BLaER1 (cell line): ENCODE measurements around the gene LEKR1.
"Not testable (repeated sequence)": the region's sequence is repeated elsewhere in the genome, so short reads cannot be mapped to it uniquely, and the experiment has no call there.

ENCODE experiments used
- H3K27ac ChIP-seq: shearing (Covaris generic); formaldehyde crosslinking; 2 replicates; pipeline ENCODE4 v1.8.1; 2022
- H3K27me3 ChIP-seq: shearing (Covaris generic); formaldehyde crosslinking; 2 replicates; pipeline ENCODE4 v1.8.1; 2022
- H3K36me3 ChIP-seq: shearing (Covaris generic); formaldehyde crosslinking; 2 replicates; pipeline ENCODE4 v1.8.1; 2022
- H3K4me1 ChIP-seq: shearing (Covaris generic); formaldehyde crosslinking; 2 replicates; pipeline ENCODE4 v1.8.1; 2022
- H3K4me2 ChIP-seq: shearing (Covaris generic); formaldehyde crosslinking; 2 replicates; pipeline ENCODE4 v1.8.1; 2022
- H3K4me3 ChIP-seq: shearing (Covaris generic); formaldehyde crosslinking; 2 replicates; pipeline ENCODE4 v1.8.1; 2022
- H3K9ac ChIP-seq: shearing (Covaris generic); formaldehyde crosslinking; 2 replicates; pipeline ENCODE4 v1.8.1; 2022
- H3K9me3 ChIP-seq: shearing (Covaris generic); formaldehyde crosslinking; 2 replicates; pipeline ENCODE4 v1.8.1; 2022
- H4K20me1 ChIP-seq: shearing (Covaris generic); formaldehyde crosslinking; 2 replicates; pipeline ENCODE4 v1.8.1; 2022
- Cebpa-rat ChIP-seq: shearing (Covaris generic); IDR thresholded peaks from 2 replicates; pipeline ENCODE4 v1.8.1; 2022

LEKR1 gene

GRCh38 chr3:156860873-156861272, 34.7 kb downstream of the LEKR1 start:
- no peaks in the 10 kb centered on the region for H3K4me1 ChIP-seq
- no peak overlapping the region for H3K4me2 ChIP-seq
- no peak for TF ChIP-seq Cebpa-rat

GRCh38 chr3:156862338-156862737, 36.2 kb downstream of the LEKR1 start:
- no peaks in the 10 kb centered on the region for H3K4me1 ChIP-seq
- no peak overlapping the region for H3K9ac ChIP-seq
- no peaks in the 10 kb centered on the region for H3K9me3 ChIP-seq
- H3K4me3 ChIP-seq: no peak overlapping the region
- H3K27ac ChIP-seq: no peak overlapping the region
- no peak overlapping the region for H3K4me2 ChIP-seq
- H3K36me3 ChIP-seq: no peaks in the 10 kb centered on the region
- H3K27me3 ChIP-seq: no peaks in the 10 kb centered on the region
- H4K20me1 ChIP-seq: no peaks in the 10 kb centered on the region
- no peak for TF ChIP-seq Cebpa-rat

More at GRCh38 chr3:156860873-156861272, 34.7 kb downstream of the LEKR1 start:
- no peaks in the 10 kb centered on the region for H4K20me1 ChIP-seq
- no peak overlapping the region for H3K4me3 ChIP-seq
- no peak overlapping the region for H3K9ac ChIP-seq
- no peaks in the 10 kb centered on the region for H3K27me3 ChIP-seq
- no peaks in the 10 kb centered on the region for H3K9me3 ChIP-seq
- H3K27ac ChIP-seq: no peak overlapping the region
- H3K36me3 ChIP-seq: no peaks in the 10 kb centered on the region

- no peaks in the 10 kb centered on the region for H4K20me1 ChIP-seq
- no peak overlapping the region for H3K9ac ChIP-seq
- H3K36me3 ChIP-seq: no peaks in the 10 kb centered on the region
- H3K4me2 ChIP-seq: no peak overlapping the region
- H3K27me3 ChIP-seq: no peaks in the 10 kb centered on the region
- no peak overlapping the region for H3K4me3 ChIP-seq
- no peaks in the 10 kb centered on the region for H3K9me3 ChIP-seq
- no peaks in the 10 kb centered on the region for H3K4me1 ChIP-seq
- no peak for TF ChIP-seq Cebpa-rat
- no peak overlapping the region for H3K27ac ChIP-seq
These were observed 39.6 kb downstream of the LEKR1 start for GRCh38 chr3:156865732-156866131.

GRCh38 chr3:156867174-156867573, 41.0 kb downstream of the LEKR1 start:
- Histone ChIP-seq H3K9me3 (no peaks in the 10 kb centered on the region), H3K4me2 (no peak overlapping the region), H3K9ac (no peak overlapping the region), H3K27me3 (no peaks in the 10 kb centered on the region), H3K4me1 (no peaks in the 10 kb centered on the region), H3K27ac (no peak overlapping the region), H4K20me1 (no peaks in the 10 kb centered on the region), H3K4me3 (no peak overlapping the region), H3K36me3 (no peaks in the 10 kb centered on the region)
- TF ChIP-seq Cebpa-rat: no peak

GRCh38 chr3:156867920-156868319, 41.8 kb downstream of the LEKR1 start:
- H3K36me3 ChIP-seq: no peaks in the 10 kb centered on the region
- H3K9me3 ChIP-seq: no peaks in the 10 kb centered on the region
- no peaks in the 10 kb centered on the region for H3K27me3 ChIP-seq
- H3K9ac ChIP-seq: no peak overlapping the region
- H4K20me1 ChIP-seq: no peaks in the 10 kb centered on the region
- no peak overlapping the region for H3K4me2 ChIP-seq
- no peak overlapping the region for H3K27ac ChIP-seq
- no peak for TF ChIP-seq Cebpa-rat
- H3K4me1 ChIP-seq: no peaks in the 10 kb centered on the region
- H3K4me3 ChIP-seq: no peak overlapping the region

GRCh38 chr3:156873906-156874305, 47.8 kb downstream of the LEKR1 start:
- Histone ChIP-seq H3K36me3 (no peaks in the 10 kb centered on the region), H3K4me2 (no peak overlapping the region), H4K20me1 (no peaks in the 10 kb centered on the region), H3K4me3 (no peak overlapping the region), H3K27ac (no peak overlapping the region), H3K4me1 (no peaks in the 10 kb centered on the region), H3K9ac (no peak overlapping the region), H3K27me3 (no peaks in the 10 kb centered on the region), H3K9me3 (peaks cover 45% of the 10 kb centered on the region)
- TF ChIP-seq Cebpa-rat: no peak

GRCh38 chr3:156879491-156879890, 53.3 kb downstream of the LEKR1 start:
- H3K4me1 ChIP-seq, H4K20me1 ChIP-seq, H3K27me3 ChIP-seq, H3K9ac ChIP-seq, H3K27ac ChIP-seq, H3K4me3 ChIP-seq, H3K36me3 ChIP-seq, H3K4me2 ChIP-seq: not testable (repeated sequence)
- peaks cover 54% of the 10 kb centered on the region for H3K9me3 ChIP-seq

GRCh38 chr3:156885761-156886160, 59.6 kb downstream of the LEKR1 start:
- H3K9me3 ChIP-seq: 0 out of 2 replicates have a peak, but pooled peaks cover 6% of the 10 kb centered on the region
- no peak for TF ChIP-seq Cebpa-rat
- no peak overlapping the region for H3K9ac ChIP-seq
- H3K36me3 ChIP-seq: no peaks in the 10 kb centered on the region
- H3K27ac ChIP-seq: no peak overlapping the region
- H3K27me3 ChIP-seq: no peaks in the 10 kb centered on the region
- no peaks in the 10 kb centered on the region; the same call in 1 of the 2 replicates for H3K4me1 ChIP-seq
- no peaks in the 10 kb centered on the region for H4K20me1 ChIP-seq
- H3K4me3 ChIP-seq: no peak overlapping the region
- H3K4me2 ChIP-seq: no peak overlapping the region

- Histone ChIP-seq H3K27ac (no peak overlapping the region), H4K20me1 (no peaks in the 10 kb centered on the region), H3K27me3 (no peaks in the 10 kb centered on the region), H3K4me1 (no peaks in the 10 kb centered on the region; the same call in 1 of the 2 replicates), H3K9me3 (0 out of 2 replicates have a peak, but pooled peaks cover 6% of the 10 kb centered on the region), H3K9ac (no peak overlapping the region), H3K4me2 (no peak overlapping the region), H3K36me3 (no peaks in the 10 kb centered on the region), H3K4me3 (no peak overlapping the region)
- no peak for TF ChIP-seq Cebpa-rat
These were observed 62.0 kb downstream of the LEKR1 start for GRCh38 chr3:156888176-156888575.

GRCh38 chr3:156888576-156888975, 62.4 kb downstream of the LEKR1 start:
- H3K36me3 ChIP-seq: no peaks in the 10 kb centered on the region
- no peak overlapping the region for H3K27ac ChIP-seq
- H3K9ac ChIP-seq: no peak overlapping the region
- H4K20me1 ChIP-seq: no peaks in the 10 kb centered on the region
- no peak overlapping the region for H3K4me3 ChIP-seq
- no peaks in the 10 kb centered on the region for H3K27me3 ChIP-seq
- no peak for TF ChIP-seq Cebpa-rat
- 0 out of 2 replicates have a peak, but pooled peaks cover 2% of the 10 kb centered on the region for H3K9me3 ChIP-seq
- H3K4me2 ChIP-seq: no peak overlapping the region
- no peaks in the 10 kb centered on the region; the same call in 1 of the 2 replicates for H3K4me1 ChIP-seq

GRCh38 chr3:156892701-156893100, 66.5 kb downstream of the LEKR1 start:
- Histone ChIP-seq H3K36me3 (no peaks in the 10 kb centered on the region), H3K4me2 (no peak overlapping the region), H3K9me3 (peaks cover 5% of the 10 kb centered on the region), H3K9ac (no peak overlapping the region), H3K4me1 (no peaks in the 10 kb centered on the region), H3K27me3 (no peaks in the 10 kb centered on the region), H3K27ac (no peak overlapping the region), H4K20me1 (no peaks in the 10 kb centered on the region), H3K4me3 (no peak overlapping the region)
- TF ChIP-seq Cebpa-rat: no peak

- H3K27me3 ChIP-seq, H3K36me3 ChIP-seq, H3K4me1 ChIP-seq, H3K4me2 ChIP-seq, H3K4me3 ChIP-seq, H3K27ac ChIP-seq, H4K20me1 ChIP-seq, H3K9ac ChIP-seq, H3K9me3 ChIP-seq: not testable (repeated sequence)
These were observed 69.2 kb downstream of the LEKR1 start for GRCh38 chr3:156895374-156895773.

- not testable (repeated sequence) for H3K9ac ChIP-seq, H3K4me1 ChIP-seq, H3K4me2 ChIP-seq, H3K27ac ChIP-seq, H3K27me3 ChIP-seq, H4K20me1 ChIP-seq, H3K36me3 ChIP-seq, H3K9me3 ChIP-seq, H3K4me3 ChIP-seq
These were observed 71.7 kb downstream of the LEKR1 start for GRCh38 chr3:156897851-156898250.
